ENCODE data around the gene NFASC. TPM values are rescaled to one million over a fixed set of nuclear protein-coding genes. Genes with fewer than 3 reads are reported as not detected.

Gene NFASC
- total RNA-seq, 2 experiments from 2014 or later: not detected

GRCh38 chr1:204931313-204931712, 60.7 kb downstream of the NFASC start:
- ChIA-PET POLR2A (no interaction called here), CTCF (ENCODE audit: unreplicated experiment) (interaction anchor here (1.0 to 1.4 kb wide), 2 partner anchors 9 to 243 kb away, joined by 3 to 4 read pairs; no protein-coding TSS in a partner anchor)
- Histone ChIP-seq H3K79me2 (ENCODE audit: insufficient read depth, low read depth, low read length) (no peaks in the 10 kb centered on the region), H3K4me1 (ENCODE audit: insufficient read depth, low read length, poor library complexity, severe bottlenecking) (no peaks in the 10 kb centered on the region), H3K4me2 (ENCODE audit: low read length) (no peak overlapping the region), H2AFZ (ENCODE audit: low read length) (no peak overlapping the region), H4K20me1 (ENCODE audit: insufficient read depth, low read length) (no peaks in the 10 kb centered on the region), H3K36me3 (ENCODE audit: insufficient read depth, low read length) (no peaks in the 10 kb centered on the region), H3K27ac (ENCODE audit: low read depth, low read length, poor library complexity, severe bottlenecking) (no peak overlapping the region), H3K4me3 (ENCODE audit: low read depth, low read length, poor library complexity, severe bottlenecking) (no peak overlapping the region), H3K9me2 (ENCODE audit: insufficient read depth, low read length) (no peaks in the 10 kb centered on the region), H3K9me3 (ENCODE audit: low read length) (no peaks in the 10 kb centered on the region)
- TF ChIP-seq EZH2phosphoT487 (IDR thresholded peaks at IDR 0.05; ENCODE audit: borderline replicate concordance, low read depth, low read length): no peak
- TF ChIP-seq CTCF (conservative IDR thresholded peaks at IDR 0.05; ENCODE audit: low read length): no peak
- BruUV-seq (replicated peaks): no TSS peak
- intact Hi-C loops (cut with micrococcal nuclease; ENCODE audit: unreplicated experiment): no loop called here
- DNase-seq (ENCODE audit: low spot score): no peak

GRCh38 chr1:204931768-204932572, 61.3 kb downstream of the NFASC start:
- intact Hi-C loops (cut with micrococcal nuclease; ENCODE audit: unreplicated experiment): no loop called here
- H3K79me2 ChIP-seq (ENCODE audit: insufficient read depth, low read depth, low read length): no peaks in the 10 kb centered on the region
- H3K9me3 ChIP-seq (ENCODE audit: low read length): no peaks in the 10 kb centered on the region
- no peak overlapping the region for H2AFZ ChIP-seq (ENCODE audit: low read length)
- TF ChIP-seq EZH2phosphoT487 (IDR thresholded peaks at IDR 0.05; ENCODE audit: borderline replicate concordance, low read depth, low read length) (no peak), CTCF (conservative IDR thresholded peaks at IDR 0.05; ENCODE audit: low read length) (no peak)
- ChIA-PET POLR2A (no interaction called here), CTCF (ENCODE audit: unreplicated experiment) (interaction anchor here (1.0 kb wide), 1 partner anchor 244 kb away, joined by 4 read pairs; no protein-coding TSS in a partner anchor)
- H3K4me2 ChIP-seq (ENCODE audit: low read length): no peak overlapping the region
- no peaks in the 10 kb centered on the region for H3K4me1 ChIP-seq (ENCODE audit: insufficient read depth, low read length, poor library complexity, severe bottlenecking)
- no peaks in the 10 kb centered on the region for H4K20me1 ChIP-seq (ENCODE audit: insufficient read depth, low read length)
- H3K27ac ChIP-seq (ENCODE audit: low read depth, low read length, poor library complexity, severe bottlenecking): no peak overlapping the region
- no peak for DNase-seq (ENCODE audit: low spot score)
- H3K9me2 ChIP-seq (ENCODE audit: insufficient read depth, low read length): no peaks in the 10 kb centered on the region
- no peak overlapping the region for H3K4me3 ChIP-seq (ENCODE audit: low read depth, low read length, poor library complexity, severe bottlenecking)
- no TSS peak for BruUV-seq (replicated peaks)
- H3K36me3 ChIP-seq (ENCODE audit: insufficient read depth, low read length): no peaks in the 10 kb centered on the region

DNA sequence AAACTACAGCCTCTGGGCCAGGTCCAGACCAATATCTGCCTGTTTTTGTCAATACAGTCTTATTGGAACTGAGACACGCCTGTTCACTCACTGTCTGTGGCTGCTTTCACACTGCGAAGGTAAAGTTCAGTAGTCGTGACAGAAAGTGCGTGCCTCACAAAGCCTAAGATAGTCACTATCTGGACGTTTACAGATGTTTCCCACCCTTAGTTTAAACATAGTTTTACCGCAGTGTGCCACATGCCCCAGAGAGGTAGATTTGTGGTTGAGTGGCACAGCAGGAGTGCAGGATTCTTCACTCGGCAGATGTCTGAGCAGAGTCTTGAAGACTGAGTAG, 61.9 kb downstream of the NFASC start:
- Histone ChIP-seq H3K4me2 (ENCODE audit: low read length) (no peak overlapping the region), H3K4me3 (ENCODE audit: low read depth, low read length, poor library complexity, severe bottlenecking) (no peak overlapping the region), H3K4me1 (ENCODE audit: insufficient read depth, low read length, poor library complexity, severe bottlenecking) (no peaks in the 10 kb centered on the region), H2AFZ (ENCODE audit: low read length) (no peak overlapping the region), H3K9me3 (ENCODE audit: low read length) (no peaks in the 10 kb centered on the region), H3K9me2 (ENCODE audit: insufficient read depth, low read length) (no peaks in the 10 kb centered on the region), H3K27ac (ENCODE audit: low read depth, low read length, poor library complexity, severe bottlenecking) (no peak overlapping the region), H3K79me2 (ENCODE audit: insufficient read depth, low read depth, low read length) (no peaks in the 10 kb centered on the region), H4K20me1 (ENCODE audit: insufficient read depth, low read length) (no peaks in the 10 kb centered on the region), H3K36me3 (ENCODE audit: insufficient read depth, low read length) (no peaks in the 10 kb centered on the region)
- CTCF ChIA-PET (ENCODE audit: unreplicated experiment): no interaction called here
- POLR2A ChIA-PET: no interaction called here
- intact Hi-C loops (cut with micrococcal nuclease; ENCODE audit: unreplicated experiment): no loop called here
- DNase-seq (ENCODE audit: low spot score): no peak
- no TSS peak for BruUV-seq (replicated peaks)
- TF ChIP-seq EZH2phosphoT487 (IDR thresholded peaks at IDR 0.05; ENCODE audit: borderline replicate concordance, low read depth, low read length) (no peak), CTCF (conservative IDR thresholded peaks at IDR 0.05; ENCODE audit: low read length) (no peak)
